Germinal center (tissue), 1 donor: ENCODE results near the gene EIF3B.
A peak's percentile ranks its signal among the peaks of the same experiment; 100 is the strongest.
"Not testable (repeated sequence)": the region's sequence is repeated elsewhere in the genome, so short reads cannot be mapped to it uniquely, and the experiment has no call there.

Source experiments
- DNase-seq: peaks from one replicate; pipeline ENCODE4 v3.0.0; 2012; ENCODE audit warnings: mixed read lengths, low spot score

The EIF3B gene

GRCh38 chr7:2354186-2354938, at the start of gene EIF3B:
TSS of gene EIF3B (plus strand) at chr7:2354827. CDS start at chr7:2354922, 95 bp downstream.
- DNase-seq, result peak; percentile 94

DNA sequence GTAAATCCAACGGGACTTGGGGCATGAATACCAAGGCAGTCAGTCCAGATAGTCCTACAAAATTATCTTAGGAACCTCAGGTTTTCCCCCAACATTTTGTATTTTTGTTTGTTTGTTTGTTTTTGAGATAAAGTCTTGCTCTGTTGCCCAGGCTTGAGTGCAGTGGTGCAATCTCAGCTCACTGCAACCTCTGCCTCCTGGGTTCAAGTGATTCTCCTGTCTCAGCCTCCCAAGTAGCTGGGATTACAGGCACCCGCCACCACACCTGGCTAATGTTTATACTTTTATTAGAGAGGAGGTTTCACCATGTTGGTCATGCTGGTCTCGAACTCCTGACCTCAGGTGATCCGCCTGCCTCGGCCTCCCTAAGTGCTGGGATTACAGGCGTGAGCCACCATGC, 49.4 kb upstream of the EIF3B start:
- DNase-seq, result not testable (repeated sequence)

DNA sequence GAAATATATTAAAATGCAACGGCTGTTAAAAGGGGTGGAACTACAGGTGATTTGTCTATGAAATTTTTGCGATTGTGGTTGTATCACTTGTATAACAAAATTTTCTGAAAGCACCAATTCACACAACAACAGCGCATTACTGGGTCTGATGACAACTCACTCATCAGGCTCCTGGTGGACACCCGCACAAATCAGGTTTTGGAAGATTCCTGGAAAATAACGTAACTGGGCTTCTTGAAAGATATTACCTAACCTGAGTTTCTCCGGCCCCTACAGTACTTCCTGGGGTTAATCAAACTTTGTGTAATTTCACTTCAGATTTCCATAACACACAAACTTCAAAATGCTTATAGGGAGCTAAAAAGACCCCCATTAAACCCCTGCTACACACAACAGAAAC, 47.9 kb upstream of the EIF3B start:
- DNase-seq, result no peak

DNA sequence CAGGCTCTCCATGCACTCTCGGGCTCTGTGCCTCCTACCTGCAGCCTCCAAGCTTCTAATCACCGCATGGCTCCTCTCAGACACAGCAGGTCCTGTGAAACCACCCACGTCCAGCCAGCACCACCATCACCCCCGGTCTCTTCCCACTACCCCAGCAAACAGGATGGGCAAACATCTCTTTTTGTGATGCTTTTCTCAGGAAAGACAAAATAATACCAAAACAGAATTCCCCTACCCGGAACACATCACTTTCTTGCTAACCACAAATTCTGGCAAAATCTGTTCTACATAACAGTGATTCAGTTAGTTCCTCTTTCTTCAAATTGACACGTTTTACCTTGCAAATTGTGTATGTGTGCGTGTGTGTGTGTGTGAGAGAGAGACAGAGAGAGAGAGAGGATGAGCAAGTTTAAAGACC, 46.9 kb upstream of the EIF3B start:
- DNase-seq, result peak; percentile 40

DNA sequence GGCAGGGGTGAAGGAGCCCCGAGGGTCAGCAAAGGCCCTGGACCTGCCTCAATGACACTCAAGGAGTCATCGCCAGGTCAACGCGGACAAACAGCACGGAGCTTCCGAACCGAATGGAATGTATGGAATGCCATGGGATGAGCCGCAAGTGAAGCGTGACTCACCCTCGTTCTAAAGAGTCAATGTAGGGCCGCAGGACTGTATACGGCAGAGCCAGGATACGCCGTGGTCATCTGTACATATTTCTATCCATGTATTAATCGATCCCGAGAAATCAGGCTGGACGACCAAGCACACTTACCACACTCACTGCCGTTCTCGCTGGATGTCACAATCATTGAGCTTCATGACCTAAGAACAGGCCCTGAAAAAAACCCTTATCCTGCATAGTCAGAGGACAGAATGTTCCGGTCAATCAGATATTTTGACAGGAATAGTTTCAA, 44.7 kb upstream of the EIF3B start:
- no peak for DNase-seq

DNA sequence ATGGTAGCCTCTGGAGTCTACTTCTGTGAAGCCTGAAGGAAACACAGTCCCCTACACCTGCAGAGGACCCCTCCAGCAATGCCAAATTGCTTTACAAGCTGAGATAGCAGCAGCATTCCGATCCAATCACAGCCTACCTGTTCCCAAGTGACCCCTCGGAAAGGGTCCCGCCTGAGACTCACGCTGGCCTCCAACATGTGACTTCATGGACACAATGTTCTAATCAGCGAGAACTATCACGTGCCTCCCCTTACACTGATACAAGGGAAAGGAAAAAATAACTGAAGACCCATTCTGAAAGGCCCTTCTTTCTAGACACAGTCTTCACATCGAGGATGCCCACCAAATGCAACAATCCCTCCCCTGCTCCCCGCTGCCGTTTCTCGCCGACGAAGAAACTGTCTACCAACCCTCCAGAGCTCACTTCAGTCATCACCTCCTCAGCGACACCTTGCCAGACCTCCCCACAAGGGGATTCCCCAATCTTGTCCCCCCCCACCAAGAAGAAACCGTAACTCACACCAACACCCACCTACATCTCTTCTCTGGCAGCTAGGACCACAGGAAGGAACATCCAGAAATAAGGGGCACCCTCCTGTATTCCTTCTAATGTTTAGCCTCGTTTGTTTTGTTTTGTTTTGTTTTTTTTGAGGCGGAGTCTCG, 42.2 kb upstream of the EIF3B start:
- DNase-seq, result peak; percentile 45

- DNase-seq, result no peak
Observed at GRCh38 chr7:2313450-2314208, 41.0 kb upstream of the EIF3B start.

DNA sequence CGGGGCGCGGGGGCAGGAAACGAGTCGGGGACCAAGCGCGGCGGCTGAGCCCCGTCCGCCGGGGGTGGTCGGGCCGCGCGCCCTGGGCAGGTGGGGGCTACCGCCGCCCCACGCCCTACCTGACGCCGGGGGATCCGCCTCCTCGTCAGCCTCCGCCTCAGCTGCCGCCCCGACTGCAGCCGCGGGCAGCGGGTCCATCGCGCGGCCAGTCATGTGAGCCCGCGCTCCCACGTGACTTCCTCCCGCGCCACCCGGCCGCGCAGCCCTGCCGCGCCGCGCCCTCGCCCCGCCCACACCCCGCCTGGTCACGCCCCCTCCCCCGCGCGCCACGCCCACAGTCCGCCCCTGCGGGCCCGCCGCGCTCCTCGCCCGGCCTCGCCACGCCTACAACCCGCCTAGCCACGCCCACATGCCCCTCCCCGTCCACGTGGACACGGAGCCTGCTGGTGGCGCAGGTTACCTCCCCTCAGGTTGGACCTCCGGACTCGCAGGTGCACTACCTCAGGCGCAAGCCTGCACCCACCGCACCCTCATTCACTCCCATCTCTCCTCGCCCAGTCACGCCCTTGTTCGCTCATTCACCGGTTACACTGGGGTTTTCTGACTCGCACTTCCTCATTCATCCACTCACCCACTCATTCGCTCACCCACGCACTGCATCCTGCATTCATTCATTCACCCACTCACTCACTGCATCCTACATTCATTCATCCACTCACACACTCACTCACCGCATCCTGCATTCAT, 40.2 kb upstream of the EIF3B start, which contains the start of gene SNX8:
TSS of gene SNX8 (minus strand) at position 233 of the 747 bp plus-strand sequence. CDS start at position 213, 20 bp downstream.
- DNase-seq, result peak; percentile 98

- not testable (repeated sequence) for DNase-seq
Observed at GRCh38 chr7:2314956-2315530, 39.6 kb upstream of the EIF3B start.

GRCh38 chr7:2315787-2316186, 38.8 kb upstream of the EIF3B start:
- no peak for DNase-seq

DNA sequence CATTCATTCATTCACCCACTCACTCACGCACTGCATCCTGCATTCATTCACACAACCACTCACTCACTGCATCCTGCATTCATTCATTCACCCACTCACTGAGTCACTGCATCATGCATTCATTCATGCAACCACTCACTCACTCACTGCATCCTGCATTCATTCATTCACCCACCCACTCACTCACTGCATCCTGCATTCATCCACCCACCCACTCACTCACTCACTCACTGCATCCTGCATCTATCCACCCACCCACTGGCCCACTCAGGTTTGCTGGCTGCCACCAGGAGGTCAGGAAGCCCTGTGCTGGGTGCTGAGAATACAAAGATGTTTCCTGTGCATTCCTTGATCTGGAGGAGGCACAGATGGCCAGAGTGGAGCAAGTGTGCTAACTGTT, 38.0 kb upstream of the EIF3B start:
- no peak for DNase-seq

DNA sequence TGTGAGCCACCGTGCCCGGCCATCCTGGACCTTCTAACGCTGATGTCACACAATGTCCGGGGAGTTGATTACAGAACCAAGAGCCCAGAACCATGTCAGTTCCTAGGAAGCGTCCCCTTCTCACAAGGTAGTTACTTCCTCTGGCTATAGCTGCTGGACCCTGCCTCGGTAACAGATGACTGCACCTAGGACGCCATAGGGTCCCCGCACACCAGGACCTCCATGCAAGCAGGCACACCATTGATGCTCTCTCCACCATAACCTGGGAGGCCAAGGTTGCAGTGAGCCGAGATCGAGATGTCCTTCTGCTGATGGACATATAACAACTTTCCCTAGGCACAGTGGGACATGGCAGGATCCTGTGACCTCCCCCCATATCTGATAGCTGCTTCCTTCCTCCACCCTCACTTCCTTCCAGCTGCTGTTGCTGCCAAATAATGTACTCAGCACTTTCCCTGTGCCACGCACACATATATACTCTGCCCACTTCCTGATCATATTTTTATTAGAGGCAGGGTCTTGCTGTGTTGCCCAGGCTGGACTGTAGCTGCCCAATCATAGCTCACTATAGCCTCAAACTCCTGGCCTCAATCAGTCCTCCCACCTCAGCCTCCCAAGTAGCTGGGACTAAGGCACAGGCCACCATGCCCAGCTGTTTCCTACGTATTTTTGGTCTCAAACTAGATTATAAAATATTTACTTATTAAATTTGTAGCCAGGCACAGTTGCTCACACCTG, 36.9 kb upstream of the EIF3B start:
- no peak for DNase-seq

- DNase-seq, result no peak
Observed at GRCh38 chr7:2321020-2321419, 33.6 kb upstream of the EIF3B start.

GRCh38 chr7:2325162-2325561, 29.5 kb upstream of the EIF3B start:
- no peak for DNase-seq

DNA sequence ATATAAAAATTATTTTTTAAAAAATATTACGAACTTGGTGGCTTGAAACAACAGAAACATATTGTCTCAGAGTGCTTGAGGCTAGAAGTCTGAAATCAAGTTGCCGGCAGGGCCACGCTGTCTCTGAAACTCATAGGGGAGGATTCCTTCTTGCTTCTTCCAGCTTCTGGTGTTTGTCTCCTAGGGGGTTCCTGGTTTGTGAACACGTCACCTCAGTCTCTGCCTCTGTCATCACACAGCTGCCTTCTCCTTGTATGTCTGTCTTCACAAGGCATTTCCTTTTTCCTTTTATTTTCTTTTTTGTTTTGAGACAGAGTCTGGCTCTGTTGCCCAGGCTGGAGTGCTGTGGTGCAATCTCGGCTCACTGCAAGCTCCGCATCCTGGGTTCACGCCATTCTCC, 27.7 kb upstream of the EIF3B start:
- no peak for DNase-seq

- no peak for DNase-seq
Observed at GRCh38 chr7:2330493-2330892, 24.1 kb upstream of the EIF3B start.

DNA sequence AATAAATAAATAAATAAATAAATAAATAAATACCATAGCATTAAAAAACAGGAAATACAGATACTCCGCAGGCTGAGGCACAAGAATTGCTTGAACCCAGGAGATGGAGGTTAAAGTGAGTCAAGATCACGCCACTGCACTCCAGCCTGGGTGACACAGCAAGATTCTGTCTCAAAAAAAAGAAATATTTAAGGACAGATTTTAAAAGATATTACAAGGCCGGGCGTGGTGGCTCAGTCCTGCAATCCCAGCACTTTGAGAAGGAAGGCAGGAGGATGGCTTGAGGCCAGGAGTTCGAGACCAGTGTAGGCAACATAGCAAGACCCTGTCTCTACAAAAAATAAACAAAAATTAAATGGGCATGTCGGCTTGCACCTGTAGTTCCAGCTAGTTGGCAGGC, 22.9 kb upstream of the EIF3B start:
- DNase-seq, result no peak

- DNase-seq, result not testable (repeated sequence)
Observed at GRCh38 chr7:2332606-2333231, 21.9 kb upstream of the EIF3B start.

DNA sequence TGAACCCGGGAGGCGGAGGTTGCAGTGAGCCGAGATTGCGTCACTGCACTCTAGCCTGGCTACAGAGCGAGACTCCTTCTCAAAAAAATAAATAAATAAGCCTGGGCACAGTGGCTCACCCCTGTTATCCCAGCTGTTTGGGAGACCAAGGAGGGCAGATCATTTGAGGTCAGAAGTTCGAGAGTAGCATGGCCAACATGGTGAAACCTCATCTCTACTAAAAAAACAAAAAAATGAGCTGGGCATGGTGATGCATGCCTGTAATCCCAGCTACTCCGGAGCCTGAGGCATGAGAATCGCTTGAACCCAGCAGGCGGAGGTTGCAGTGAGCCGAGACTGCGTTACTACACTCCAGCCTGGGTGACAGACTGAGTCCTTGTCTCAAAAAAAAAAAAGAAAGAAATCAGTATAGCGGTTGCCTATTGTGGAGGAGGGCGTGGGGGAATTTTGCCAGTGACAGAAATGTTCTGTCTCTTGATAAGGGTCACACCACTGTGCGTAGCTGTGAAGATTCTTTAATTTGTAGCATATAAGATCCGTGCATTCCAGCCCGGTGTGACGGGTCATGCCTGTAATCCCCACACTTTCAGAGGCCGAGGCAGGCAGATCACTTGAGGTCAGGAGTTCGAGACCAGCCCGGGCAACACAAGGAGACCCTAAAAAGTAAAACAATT, 17.9 kb upstream of the EIF3B start:
- DNase-seq, result no peak
